GM19372 (cell line): Measurements from ENCODE around the gene ATP8A1.

Source experiments
- ATAC-seq: cut with Tn5 transposase; IDR thresholded peaks from one replicate; pipeline ENCODE4 v1.9.1; 2021; ENCODE audit warnings: mild to moderate bottlenecking, low read depth, moderate library complexity; ENCODE audit not compliant: unreplicated experiment

ATP8A1 gene

GRCh38 chr4:42628740-42629139 is 28.2 kb downstream of the ATP8A1 start:
- ATAC-seq = no peak

- peak; percentile 90 for ATAC-seq
These were observed 28.8 kb downstream of the ATP8A1 start for GRCh38 chr4:42627885-42628646.

- no peak for ATAC-seq
These were observed 30.2 kb downstream of the ATP8A1 start for GRCh38 chr4:42626629-42627146.

GRCh38 chr4:42625329-42625728 is 31.6 kb downstream of the ATP8A1 start:
- ATAC-seq = no peak

- ATAC-seq = no peak
These were observed 32.4 kb downstream of the ATP8A1 start for GRCh38 chr4:42624551-42624950.

GRCh38 chr4:42618023-42618422 is 38.9 kb downstream of the ATP8A1 start:
- ATAC-seq = no peak

- ATAC-seq = no peak
These were observed 39.9 kb downstream of the ATP8A1 start for GRCh38 chr4:42617030-42617429.

- no peak for ATAC-seq
These were observed 40.3 kb downstream of the ATP8A1 start for GRCh38 chr4:42616572-42616971.

- no peak for ATAC-seq
These were observed 41.7 kb downstream of the ATP8A1 start for GRCh38 chr4:42615131-42615763.

GRCh38 chr4:42612898-42613297 is 44.0 kb downstream of the ATP8A1 start:
- ATAC-seq = no peak

GRCh38 chr4:42610941-42611340 is 46.0 kb downstream of the ATP8A1 start:
- no peak for ATAC-seq

- no peak for ATAC-seq
These were observed 47.9 kb downstream of the ATP8A1 start for GRCh38 chr4:42609051-42609450.

- ATAC-seq = no peak
These were observed 48.4 kb downstream of the ATP8A1 start for GRCh38 chr4:42608551-42608950.

GRCh38 chr4:42607011-42607726 is 49.7 kb downstream of the ATP8A1 start:
- ATAC-seq = no peak

- no peak for ATAC-seq
These were observed 51.6 kb downstream of the ATP8A1 start for GRCh38 chr4:42605264-42605663.

GRCh38 chr4:42603862-42604261 is 53.0 kb downstream of the ATP8A1 start:
- no peak for ATAC-seq

- no peak for ATAC-seq
These were observed 56.3 kb downstream of the ATP8A1 start for GRCh38 chr4:42600578-42600977.

GRCh38 chr4:42596918-42597317 is 60.0 kb downstream of the ATP8A1 start:
- ATAC-seq = no peak

GRCh38 chr4:42594888-42595287 is 62.0 kb downstream of the ATP8A1 start:
- no peak for ATAC-seq

- ATAC-seq = no peak
These were observed 68.0 kb downstream of the ATP8A1 start for GRCh38 chr4:42588909-42589308.

GRCh38 chr4:42586775-42587174 is 70.1 kb downstream of the ATP8A1 start:
- no peak for ATAC-seq
